ENCODE data around the gene PDE2A. TPM values are rescaled to one million over a fixed set of nuclear protein-coding genes. Genes with fewer than 3 reads are reported as not detected.

The PDE2A gene
- total RNA-seq, 1 experiment from 2014 or later, result 0.74 TPM

DNA sequence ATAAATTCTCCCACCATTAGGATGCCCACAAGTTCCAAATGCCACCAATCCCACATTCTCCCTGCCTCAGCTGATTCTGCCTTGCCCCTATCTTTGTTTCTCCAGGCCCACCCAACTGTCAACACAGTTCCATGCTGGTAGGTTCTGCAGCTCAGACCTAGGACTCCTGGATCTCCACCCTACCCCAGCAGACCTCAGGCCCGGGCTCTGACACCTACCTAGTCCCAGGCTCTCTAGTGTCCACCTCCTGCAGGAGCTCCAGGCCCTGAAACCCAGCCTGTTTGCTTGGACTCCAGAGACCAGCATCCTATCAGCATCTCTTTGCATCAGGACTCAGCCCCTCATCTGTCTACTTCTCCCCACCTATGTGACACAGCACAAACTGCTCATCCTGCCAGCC is 86.5 kb downstream of the PDE2A start:
- in situ Hi-C loops (cut with HindIII; ENCODE audit: low pct_unique_long_range_greater_than_20kb, low sequenced_read_pairs) (no loop called here), intact Hi-C loops (cut with micrococcal nuclease; ENCODE audit: unreplicated experiment) (loop anchor here (5.0 kb wide), 2 partner anchors 95 to 105 kb away; no protein-coding TSS in a partner anchor)
- no peak for TF ChIP-seq POLR2AphosphoS5 (IDR thresholded peaks at IDR 0.05; ENCODE audit: low read depth, low read length)
- TF ChIP-seq REST (IDR thresholded peaks at IDR 0.05; ENCODE audit: insufficient read depth in 1 of 2, low read depth in 2 of 2, low read length in 1 of 2), result no peak
- no peak for TF ChIP-seq SIN3A (IDR thresholded peaks at IDR 0.05; ENCODE audit: borderline replicate concordance, insufficient read depth, low read depth, low read length)
- no peak for TF ChIP-seq TCF7L2 (IDR thresholded peaks at IDR 0.05; ENCODE audit: low read depth, low read length)
- TF ChIP-seq, protein P1, sequence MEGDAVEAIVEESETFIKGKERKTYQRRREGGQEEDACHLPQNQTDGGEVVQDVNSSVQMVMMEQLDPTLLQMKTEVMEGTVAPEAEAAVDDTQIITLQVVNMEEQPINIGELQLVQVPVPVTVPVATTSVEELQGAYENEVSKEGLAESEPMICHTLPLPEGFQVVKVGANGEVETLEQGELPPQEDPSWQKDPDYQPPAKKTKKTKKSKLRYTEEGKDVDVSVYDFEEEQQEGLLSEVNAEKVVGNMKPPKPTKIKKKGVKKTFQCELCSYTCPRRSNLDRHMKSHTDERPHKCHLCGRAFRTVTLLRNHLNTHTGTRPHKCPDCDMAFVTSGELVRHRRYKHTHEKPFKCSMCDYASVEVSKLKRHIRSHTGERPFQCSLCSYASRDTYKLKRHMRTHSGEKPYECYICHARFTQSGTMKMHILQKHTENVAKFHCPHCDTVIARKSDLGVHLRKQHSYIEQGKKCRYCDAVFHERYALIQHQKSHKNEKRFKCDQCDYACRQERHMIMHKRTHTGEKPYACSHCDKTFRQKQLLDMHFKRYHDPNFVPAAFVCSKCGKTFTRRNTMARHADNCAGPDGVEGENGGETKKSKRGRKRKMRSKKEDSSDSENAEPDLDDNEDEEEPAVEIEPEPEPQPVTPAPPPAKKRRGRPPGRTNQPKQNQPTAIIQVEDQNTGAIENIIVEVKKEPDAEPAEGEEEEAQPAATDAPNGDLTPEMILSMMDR (IDR thresholded peaks at IDR 0.05), result no peak
- ATAC-seq, result no peak
- ChIA-PET POLR2A (interaction anchor here (1.0 kb wide), 1 partner anchor 116 kb away, joined by 3 read pairs; no protein-coding TSS in a partner anchor), CTCF (interaction anchor here (0.5 to 2.9 kb wide), 4 partner anchors 10 to 116 kb away, joined by 4 to 24 read pairs (median 10); no protein-coding TSS in a partner anchor)
- DNase-seq (ENCODE audit: low read depth, low spot score), result no peak
- Histone ChIP-seq H3K27ac (ENCODE audit: low read length) (no peak overlapping the region), H3K27me3 (ENCODE audit: control insufficient read depth, insufficient read depth, low read length) (peaks cover 19% of the 10 kb centered on the region), H3K4me3 (ENCODE audit: low read depth in 2 of 2, low read length in 2 of 2) (no peak overlapping the region), H3K9me3 (ENCODE audit: control insufficient read depth, insufficient read depth, low read depth, low read length) (no peaks in the 10 kb centered on the region), H3K36me3 (ENCODE audit: control insufficient read depth, insufficient read depth, low read length) (no peaks in the 10 kb centered on the region), H3K4me1 (ENCODE audit: control insufficient read depth, insufficient read depth, low read length) (no peaks in the 10 kb centered on the region)
- no TSS peak for BruUV-seq (replicated peaks)

DNA sequence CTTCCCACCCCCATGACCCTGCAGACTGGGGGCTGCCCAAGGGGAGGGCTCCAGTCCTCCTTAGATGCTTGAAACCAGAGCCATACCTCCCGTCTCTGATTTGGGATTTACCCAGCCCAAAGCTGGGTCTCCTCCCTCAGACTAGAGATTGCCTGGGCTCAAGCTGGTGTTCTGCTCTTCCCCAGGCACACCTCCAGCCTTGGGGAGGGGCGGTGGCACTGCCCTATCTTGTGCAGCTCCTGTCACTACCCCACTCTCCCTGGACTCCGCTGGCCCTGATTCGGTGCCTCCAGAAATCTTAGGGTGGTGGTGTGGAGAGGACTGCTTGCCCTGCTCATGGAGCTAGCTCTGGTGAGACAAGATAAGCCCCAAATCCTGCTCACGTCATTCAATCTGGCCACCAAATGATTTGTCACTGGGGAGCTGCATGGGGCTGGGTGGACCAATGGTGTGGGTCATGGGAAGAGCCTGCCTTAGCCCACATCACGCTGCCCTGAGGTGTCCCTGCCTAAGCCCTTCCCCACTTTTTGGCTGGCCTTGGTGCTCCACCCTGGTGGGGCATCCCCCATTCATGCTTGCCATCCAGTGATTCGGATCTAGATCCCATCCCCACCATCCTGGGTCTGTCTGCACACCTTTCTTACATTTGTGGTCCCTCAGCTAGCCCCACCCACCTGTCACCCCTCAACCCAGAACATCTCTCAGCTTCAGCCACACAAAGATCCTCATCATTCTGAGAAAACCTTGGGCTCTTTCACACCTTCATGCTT is 87.7 kb downstream of the PDE2A start:
- BruUV-seq (replicated peaks), result no TSS peak
- CTCF ChIA-PET, result interaction anchor here (0.8 to 2.4 kb wide), 7 partner anchors 12 to 115 kb away, joined by 3 to 15 read pairs (median 4); no protein-coding TSS in a partner anchor
- POLR2A ChIA-PET, result no interaction called here
- Histone ChIP-seq H3K4me3 (ENCODE audit: low read depth in 2 of 2, low read length in 2 of 2) (no peak overlapping the region), H3K27me3 (ENCODE audit: control insufficient read depth, insufficient read depth, low read length) (peaks cover 19% of the 10 kb centered on the region), H3K9me3 (ENCODE audit: control insufficient read depth, insufficient read depth, low read depth, low read length) (no peaks in the 10 kb centered on the region), H3K36me3 (ENCODE audit: control insufficient read depth, insufficient read depth, low read length) (no peaks in the 10 kb centered on the region), H3K4me1 (ENCODE audit: control insufficient read depth, insufficient read depth, low read length) (no peaks in the 10 kb centered on the region), H3K27ac (ENCODE audit: low read length) (no peak overlapping the region)
- in situ Hi-C loops (cut with HindIII; ENCODE audit: low pct_unique_long_range_greater_than_20kb, low sequenced_read_pairs) (no loop called here), intact Hi-C loops (cut with micrococcal nuclease; ENCODE audit: unreplicated experiment) (loop anchor here (5.0 kb wide), 2 partner anchors 96 to 104 kb away; no protein-coding TSS in a partner anchor)
- DNase-seq (ENCODE audit: low read depth, low spot score) (no peak), ATAC-seq (no peak)
- TF ChIP-seq, protein P1 (IDR thresholded peaks at IDR 0.05), result no peak
- no peak for TF ChIP-seq POLR2AphosphoS5 (IDR thresholded peaks at IDR 0.05; ENCODE audit: low read depth, low read length)
- TF ChIP-seq TCF7L2 (IDR thresholded peaks at IDR 0.05; ENCODE audit: low read depth, low read length), result no peak
- no peak for TF ChIP-seq REST (IDR thresholded peaks at IDR 0.05; ENCODE audit: insufficient read depth in 1 of 2, low read depth in 2 of 2, low read length in 1 of 2)
- TF ChIP-seq SIN3A (IDR thresholded peaks at IDR 0.05; ENCODE audit: borderline replicate concordance, insufficient read depth, low read depth, low read length), result no peak

Measured in Panc1 (cell line).